Cardiac muscle cell (in vitro differentiated cells and primary cell): ENCODE data around the gene PEPD. TPM values are rescaled to one million over a fixed set of nuclear protein-coding genes. Genes with fewer than 3 reads are reported as not detected.
A peak's percentile ranks its signal among the peaks of the same experiment; 100 is the strongest.

Experiments used
- DNase-seq, 2 donors: peaks; one replicate each; pipeline versions ENCODE4 v3.0.0 to v3.0.0-alpha.2; 2010 to 2017; ENCODE audit warnings: low read depth in 1 of 2, low spot score in 1 of 2
- H3K27ac ChIP-seq: fragments of 200-600 bp; sonication (generic); 2 replicates; pipeline ENCODE4 v1.5.1; 2016
- H3K27me3 ChIP-seq: fragments of 200-600 bp; sonication (generic); 2 replicates; pipeline ENCODE4 v1.6.0; 2016; ENCODE audit warnings: control low read depth
- H3K36me3 ChIP-seq: fragments of 200-600 bp; sonication (generic); 2 replicates; pipeline ENCODE4 v1.5.1; 2016; ENCODE audit warnings: control low read depth
- H3K4me1 ChIP-seq: fragments of 200-600 bp; sonication (generic); 2 replicates; pipeline ENCODE4 v1.8.1; 2017; ENCODE audit warnings: low read depth, mild to moderate bottlenecking, mixed run types
- H3K4me3 ChIP-seq: fragments of 200-600 bp; sonication (generic); 2 replicates; pipeline ENCODE4 v1.5.1; 2016; ENCODE audit warnings: mild to moderate bottlenecking
- H3K9me3 ChIP-seq: fragments of 200-600 bp; sonication (generic); 2 replicates; pipeline ENCODE4 v1.5.1; 2017; ENCODE audit warnings: low read depth, mild to moderate bottlenecking, control low read depth
- CTCF ChIP-seq: IDR thresholded peaks from 2 replicates; pipeline ENCODE4 v1.5.1; 2012; ENCODE audit warnings: low read depth, mild to moderate bottlenecking, low read length
- polyA plus RNA-seq: library from polyadenylated mRNA; unstranded; fragments of >200 nt; fragmentation: Nextera tagmentation; extraction: Ambion mirVana; gene quantifications from 2 replicates; pipeline ENCODE4 v1.2.1, GENCODE V29; 2016
- total RNA-seq: library from RNA; depleted of rRNA; stranded (reverse); fragments of >200 nt; gene quantifications from 2 replicates; pipeline ENCODE4 v1.2.3, GENCODE V29; 2016

The PEPD gene
- total and polyA plus RNA-seq, 2 experiments from 2014 or later, result 40.3 to 80.6 TPM

- H3K36me3 ChIP-seq, result no peaks in the 10 kb centered on the region
- no peaks in the 10 kb centered on the region for H3K9me3 ChIP-seq
- no peak overlapping the region for H3K4me3 ChIP-seq
- DNase-seq, result no peak
- H3K4me1 ChIP-seq, result no peaks in the 10 kb centered on the region
- peaks cover 4% of the 10 kb centered on the region for H3K27me3 ChIP-seq
- TF ChIP-seq CTCF, result no peak
- H3K27ac ChIP-seq, result no peak overlapping the region
These were observed 7.6 kb upstream of the PEPD start for GRCh38 chr19:33529094-33529676.

- TF ChIP-seq CTCF, result no peak
- Histone ChIP-seq H3K27me3 (peaks cover 4% of the 10 kb centered on the region), H3K36me3 (no peaks in the 10 kb centered on the region), H3K4me3 (no peak overlapping the region), H3K9me3 (no peaks in the 10 kb centered on the region), H3K4me1 (no peaks in the 10 kb centered on the region), H3K27ac (no peak overlapping the region)
- no peak for DNase-seq
These were observed 6.8 kb upstream of the PEPD start for GRCh38 chr19:33528404-33528803.

- Histone ChIP-seq H3K4me3 (no peak overlapping the region), H3K36me3 (no peaks in the 10 kb centered on the region), H3K27ac (no peak overlapping the region), H3K27me3 (peaks cover 4% of the 10 kb centered on the region), H3K4me1 (no peaks in the 10 kb centered on the region), H3K9me3 (no peaks in the 10 kb centered on the region)
- no peak for DNase-seq
- TF ChIP-seq CTCF, result no peak
These were observed 5.5 kb upstream of the PEPD start for GRCh38 chr19:33527125-33527524.

- Histone ChIP-seq H3K9me3 (no peaks in the 10 kb centered on the region), H3K27me3 (peaks cover 4% of the 10 kb centered on the region), H3K4me3 (no peak overlapping the region), H3K27ac (no peak overlapping the region), H3K36me3 (no peaks in the 10 kb centered on the region), H3K4me1 (no peaks in the 10 kb centered on the region)
- no peak for TF ChIP-seq CTCF
- DNase-seq, result peak in 1 of 2 donors; percentile 8
These were observed 2.6 kb upstream of the PEPD start for GRCh38 chr19:33524024-33524664.

- H3K36me3 ChIP-seq, result no peaks in the 10 kb centered on the region
- no peak overlapping the region for H3K4me3 ChIP-seq
- H3K27me3 ChIP-seq, result peaks cover 4% of the 10 kb centered on the region
- H3K27ac ChIP-seq, result no peak overlapping the region
- TF ChIP-seq CTCF, result no peak
- no peak for DNase-seq
- no peaks in the 10 kb centered on the region for H3K9me3 ChIP-seq
- no peaks in the 10 kb centered on the region for H3K4me1 ChIP-seq
These were observed 1.6 kb upstream of the PEPD start for GRCh38 chr19:33523167-33523566.

GRCh38 chr19:33522371-33522662 is 726 bp upstream of the PEPD start:
- no peak for TF ChIP-seq CTCF
- Histone ChIP-seq H3K27me3 (peaks cover 4% of the 10 kb centered on the region), H3K27ac (no peak overlapping the region), H3K4me1 (no peaks in the 10 kb centered on the region), H3K9me3 (no peaks in the 10 kb centered on the region), H3K36me3 (no peaks in the 10 kb centered on the region), H3K4me3 (peak overlapping the region; percentile 90)
- no peak for DNase-seq
